Measurements from ENCODE around the gene NAE1. TPM values are rescaled to one million over a fixed set of nuclear protein-coding genes. Genes with fewer than 3 reads are reported as not detected.
A peak's percentile ranks its signal among the peaks of the same experiment; 100 is the strongest.
"Not testable (repeated sequence)": the region's sequence is repeated elsewhere in the genome, so short reads cannot be mapped to it uniquely, and the experiment has no call there.

NAE1 gene
- 10 to 100 TPM; 37.4 to 37.6 TPM for total RNA-seq
- long read RNA-seq, donor 1, transcript NAE1-201 (20 exons, 1,837 nt) = major isoform, 12 of 17 reads
- long read RNA-seq, donor 1, partial matches to known transcripts = 1 of 17 reads
- long read RNA-seq, donor 1, other reads (novel, unspliced or antisense) = 3 of 17 reads
- long read RNA-seq, donor 2, transcript NAE1-201 (20 exons, 1,837 nt) = major isoform, 54 of 70 reads
- long read RNA-seq, donor 2, partial matches to known transcripts = 2 of 70 reads
- long read RNA-seq, donor 2, other reads (novel, unspliced or antisense) = 11 of 70 reads

DNA sequence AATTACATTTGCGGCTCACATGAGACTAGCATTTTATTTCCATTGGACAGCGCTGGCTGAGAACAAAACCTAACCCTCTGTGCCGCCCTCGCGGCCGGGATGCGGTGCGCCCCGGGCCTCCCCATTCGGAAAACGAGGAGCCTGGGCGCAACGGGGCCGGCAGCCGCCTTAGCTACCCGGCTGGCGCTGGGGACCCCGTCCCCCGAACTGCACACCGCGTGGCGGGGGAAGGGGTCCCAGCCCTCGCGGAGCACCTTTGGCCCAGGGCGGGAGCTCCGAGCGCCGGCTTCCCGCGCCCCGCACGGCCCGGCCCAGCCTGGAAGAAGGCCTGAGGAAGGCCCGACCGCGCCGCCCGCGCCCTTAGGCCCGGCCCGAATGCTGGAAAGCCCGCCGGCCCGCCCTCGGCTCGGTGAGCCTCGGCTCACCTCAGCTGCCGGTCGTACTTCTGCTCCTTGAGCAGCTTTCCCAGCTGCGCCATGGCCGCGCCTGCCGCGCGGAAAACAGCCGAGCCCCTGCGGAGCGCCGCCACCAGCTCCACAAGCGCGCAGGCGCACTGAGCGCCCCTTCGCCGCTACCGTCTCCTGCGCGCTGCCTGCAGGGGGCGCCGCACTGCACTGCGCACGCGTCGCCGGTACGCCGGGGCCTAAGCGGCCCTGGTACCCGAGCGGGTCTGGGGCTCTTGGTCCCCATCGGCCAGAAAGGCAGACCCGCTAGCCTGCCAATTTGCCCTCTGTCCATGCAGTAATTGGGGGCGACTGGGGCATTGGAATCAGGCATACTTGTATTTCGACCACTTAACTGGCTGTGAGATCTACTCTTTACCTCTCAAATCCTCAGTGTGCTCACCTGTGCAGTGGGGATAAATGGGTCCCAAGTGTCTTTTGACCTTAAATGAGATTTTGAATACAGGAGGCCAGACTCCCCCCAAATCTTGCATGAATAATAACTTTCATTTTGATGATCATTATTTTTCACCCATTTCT, at the start of gene NAE1:
NAE1 (minus strand) TSS at position 555 of the 983 bp plus-strand sequence; CDS start at position 478, 77 bp downstream.
- intact Hi-C loops (cut with DNase I) = loop anchor here in 1 of 2 donors (5.0 kb wide), 1 partner anchor 37 kb away; no protein-coding TSS in a partner anchor
- DNase-seq (ENCODE audit: low spot score) = peak; percentile 96

DNA sequence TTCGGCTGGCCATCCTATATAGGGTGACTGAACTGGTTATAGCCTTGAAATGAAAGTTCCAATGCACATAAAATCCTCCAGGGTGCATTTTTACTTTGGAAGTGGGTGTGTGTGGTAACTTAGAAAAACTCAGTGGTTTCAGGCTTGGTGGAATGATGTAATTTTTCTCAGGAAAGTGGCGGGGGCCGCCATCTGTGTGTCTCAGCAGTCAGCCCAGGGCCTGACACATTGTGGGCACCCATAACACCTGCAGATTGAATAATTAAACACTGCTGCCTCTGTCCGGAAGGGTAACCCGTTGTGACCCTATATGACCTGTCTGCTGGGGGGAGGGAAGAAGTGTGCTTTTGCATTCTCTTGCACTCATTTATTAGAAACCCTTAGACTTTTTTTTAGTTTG, 47.3 kb upstream of the NAE1 start:
- intact Hi-C loops (cut with DNase I) = loop anchor here in 1 of 2 donors (10.0 kb wide), 1 partner anchor 273 kb away; the partner anchor contains the start of gene CMTM3
- DNase-seq (ENCODE audit: low spot score) = no peak

DNA sequence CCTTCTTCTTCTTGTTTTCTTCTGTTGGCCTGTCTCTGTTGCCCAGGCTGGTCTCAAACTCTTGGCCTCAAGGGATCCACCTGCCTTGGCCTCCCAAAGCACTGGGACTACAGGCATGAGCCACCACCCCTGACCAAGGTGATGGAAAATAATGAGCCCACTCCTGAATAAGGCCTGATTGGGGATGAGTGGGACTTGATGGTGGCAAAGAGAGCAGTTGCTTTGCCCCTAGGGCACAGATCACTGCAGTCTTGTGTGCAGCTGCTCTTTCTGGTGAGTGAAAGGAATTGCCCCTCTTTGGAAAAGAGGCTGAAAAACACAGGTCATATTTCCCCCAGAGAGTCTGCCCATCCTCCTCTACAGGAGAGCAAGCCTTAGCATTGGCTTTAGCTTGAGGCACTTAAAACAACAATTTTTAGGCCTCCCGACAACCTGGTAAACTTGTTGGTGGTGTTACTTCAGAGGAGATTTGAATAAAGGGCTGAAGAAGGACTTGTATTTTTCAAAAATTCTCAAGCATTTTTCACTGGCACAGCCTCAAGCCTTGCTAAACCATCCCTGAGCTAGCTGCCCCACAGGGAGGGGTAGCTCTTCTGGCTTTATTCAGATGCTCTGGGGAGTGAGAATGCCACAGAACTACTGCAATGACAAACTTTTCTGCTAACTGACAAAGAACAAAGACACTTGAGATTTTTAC, 43.5 kb upstream of the NAE1 start:
- peak; percentile 73 for DNase-seq (ENCODE audit: low spot score)
- intact Hi-C loops (cut with DNase I) = loop anchor here in 1 of 2 donors (10.0 kb wide), 1 partner anchor 269 kb away; the partner anchor contains the start of gene CMTM3

DNA sequence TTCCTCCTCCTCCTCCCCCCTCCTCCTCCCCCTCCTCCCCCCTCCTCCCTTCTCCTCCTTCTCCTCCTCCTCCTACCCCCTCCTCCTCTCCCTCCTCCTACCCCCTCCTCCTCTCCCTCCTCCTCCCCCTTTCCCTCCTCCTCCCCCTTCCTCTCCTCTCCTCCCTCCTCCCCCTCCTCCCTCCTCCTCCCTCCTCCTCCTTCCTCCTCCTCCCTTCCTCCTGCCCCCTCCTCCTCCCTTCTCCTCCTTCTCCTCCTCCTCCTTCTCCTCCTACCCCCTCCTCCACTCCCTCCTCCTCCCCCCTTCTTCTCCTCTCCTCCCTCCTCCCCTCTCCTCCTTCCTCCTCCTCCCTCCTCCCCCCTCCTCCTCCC, 42.9 kb upstream of the NAE1 start:
- intact Hi-C loops (cut with DNase I) = loop anchor here in 1 of 2 donors (2.0 to 10.0 kb wide), 2 partner anchors 269 to 449 kb away; partner anchors contain the start of gene CMTM3
- no peak for DNase-seq (ENCODE audit: low spot score)

DNA sequence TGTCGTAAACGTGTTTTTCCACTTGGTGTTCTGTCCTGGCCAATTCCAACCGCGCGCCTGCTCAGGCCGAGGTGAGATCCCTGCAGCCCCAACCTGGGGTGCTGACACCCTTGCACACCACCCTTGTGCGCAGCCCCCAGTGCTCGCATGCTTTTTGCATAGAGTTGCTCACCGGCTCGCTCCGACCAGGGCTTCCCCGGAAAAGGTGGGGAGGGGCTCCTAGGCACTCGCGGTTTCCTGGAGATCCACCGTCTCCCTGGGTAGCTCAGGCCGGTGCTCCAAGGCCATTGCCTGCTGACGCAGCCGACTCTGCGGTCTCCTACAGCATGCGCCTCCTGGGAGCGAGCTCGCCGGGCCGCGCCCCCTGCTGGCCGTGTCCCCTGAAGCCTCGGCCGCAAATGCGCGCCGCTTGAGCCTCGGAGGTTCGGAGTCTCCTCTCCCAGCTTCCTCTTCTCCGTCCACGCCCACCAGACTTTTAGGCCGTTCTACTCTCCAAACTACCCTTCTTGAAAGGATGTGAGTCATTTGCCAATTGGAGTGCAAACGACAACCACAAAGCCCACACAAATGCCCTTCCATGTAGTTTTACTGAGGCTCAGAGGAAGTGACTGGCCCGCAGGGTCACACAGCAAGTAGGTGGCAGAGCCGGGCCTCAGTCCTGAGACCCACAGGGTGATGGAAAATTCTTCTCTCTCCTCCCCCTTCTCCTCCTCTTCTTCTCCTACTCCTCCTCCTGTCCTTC, 42.3 kb upstream of the NAE1 start:
- DNase-seq (ENCODE audit: low spot score) = peak; percentile 98
- intact Hi-C loops (cut with DNase I) = loop anchor here in 1 of 2 donors (2.0 to 10.0 kb wide), 2 partner anchors 268 to 448 kb away; partner anchors contain the start of gene CMTM3

DNA sequence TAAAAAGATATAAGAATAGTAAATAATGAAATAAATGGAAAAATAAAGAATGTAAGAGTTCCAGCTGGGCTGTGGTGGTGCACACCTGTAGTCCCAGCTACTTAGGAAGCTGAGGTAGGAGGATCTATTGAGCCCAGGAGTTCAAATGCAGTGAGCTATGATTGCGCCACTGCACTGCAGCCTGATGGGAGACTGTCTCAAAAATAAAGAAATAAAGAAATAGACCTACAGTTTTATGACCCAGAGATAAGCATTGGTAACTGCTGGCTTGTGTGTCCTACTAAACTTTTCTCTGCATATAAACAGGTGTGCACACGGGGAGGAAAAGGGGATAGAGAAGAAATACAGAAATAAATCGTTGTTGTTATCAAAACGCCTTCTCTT, 41.8 kb upstream of the NAE1 start:
- no peak for DNase-seq (ENCODE audit: low spot score)
- intact Hi-C loops (cut with DNase I) = loop anchor here in 1 of 2 donors (2.0 to 10.0 kb wide), 2 partner anchors 268 to 448 kb away; partner anchors contain the start of gene CMTM3

DNA sequence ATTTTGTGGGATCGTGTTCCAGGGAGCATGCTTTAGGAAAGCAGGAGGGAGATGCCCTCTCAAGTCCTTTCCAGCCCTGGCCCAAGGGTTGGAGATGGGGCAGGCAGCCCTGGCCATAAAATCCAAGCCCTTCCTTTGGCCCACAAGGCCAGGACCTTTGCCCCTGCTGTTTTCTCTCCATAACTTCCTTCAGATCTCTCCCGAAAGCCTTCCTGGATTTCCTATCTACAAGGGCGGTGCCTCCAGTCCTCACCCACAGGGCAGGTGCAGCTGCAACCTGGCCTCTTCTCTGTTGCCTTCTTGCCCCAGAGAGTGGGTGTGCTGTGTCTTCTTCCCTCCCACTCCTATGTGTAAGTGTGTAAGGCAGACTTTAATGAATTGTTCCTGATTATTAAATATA, 41.1 kb upstream of the NAE1 start:
- intact Hi-C loops (cut with DNase I) = loop anchor here in 1 of 2 donors (2.0 to 10.0 kb wide), 2 partner anchors 267 to 447 kb away; partner anchors contain the start of gene CMTM3
- DNase-seq (ENCODE audit: low spot score) = peak; percentile 37

DNA sequence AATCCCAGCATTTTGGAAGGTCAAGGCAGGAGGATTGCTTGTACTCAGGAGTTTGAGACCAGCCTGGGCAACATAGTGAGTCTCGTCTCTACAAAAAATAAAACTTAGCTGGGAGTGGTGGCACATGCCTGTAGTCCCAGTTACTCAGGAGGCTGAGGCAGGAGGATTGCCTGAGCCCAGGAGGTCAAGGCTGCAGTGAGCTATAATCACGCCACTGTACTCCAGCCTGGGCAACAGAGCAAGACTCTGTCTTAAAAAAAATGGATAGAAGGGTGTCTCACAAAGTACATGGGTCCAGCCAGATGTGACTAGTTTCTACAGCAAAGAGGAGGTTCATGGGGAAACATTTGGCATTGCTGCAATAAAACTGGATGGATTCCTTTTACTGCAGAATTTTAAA, 40.6 kb upstream of the NAE1 start:
- intact Hi-C loops (cut with DNase I) = loop anchor here in 1 of 2 donors (10.0 kb wide), 1 partner anchor 267 kb away; the partner anchor contains the start of gene CMTM3
- not testable (repeated sequence) for DNase-seq (ENCODE audit: low spot score)

DNA sequence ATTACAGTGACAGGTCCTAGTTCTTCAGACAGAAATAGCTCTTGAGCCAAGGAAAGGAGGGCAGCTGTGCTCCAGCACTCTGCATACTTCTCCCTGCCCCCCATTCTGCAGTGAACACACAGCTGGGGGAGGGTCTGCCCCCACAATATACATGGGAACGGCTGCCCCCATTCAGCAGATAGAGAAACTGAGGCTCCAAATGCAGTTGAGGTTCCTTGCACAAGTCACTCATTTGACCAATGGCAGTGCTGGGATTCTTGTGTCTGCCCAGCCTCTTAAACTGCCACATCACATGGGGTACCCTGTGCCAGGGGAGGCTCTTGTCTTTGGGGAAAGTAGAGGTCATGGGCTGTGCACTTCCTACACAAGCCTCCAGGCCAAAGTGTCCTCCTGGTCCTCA, 38.6 kb upstream of the NAE1 start:
- intact Hi-C loops (cut with DNase I) = loop anchor here in 1 of 2 donors (5.0 kb wide), 2 partner anchors 37 to 262 kb away; partner anchors contain the start of gene NAE1
- no peak for DNase-seq (ENCODE audit: low spot score)

DNA sequence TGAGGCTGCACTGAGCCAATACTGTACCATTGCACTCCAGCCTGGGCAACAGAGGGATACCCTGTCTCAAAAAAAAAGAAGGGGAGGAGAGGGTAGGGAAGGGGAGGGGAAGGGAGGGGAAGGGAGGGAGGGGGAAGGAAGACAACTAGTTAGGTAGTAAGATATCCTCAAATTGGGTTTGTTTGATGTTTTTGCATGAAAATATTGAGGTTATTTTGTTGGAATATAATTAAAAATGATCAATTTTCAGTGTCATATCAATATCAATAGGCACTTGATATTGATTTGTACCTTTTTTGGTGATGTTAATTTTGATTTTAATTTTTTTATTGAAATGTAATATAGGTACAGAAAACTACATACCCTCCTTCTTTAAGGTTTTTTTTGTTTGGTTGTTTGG, 32.9 kb upstream of the NAE1 start:
- intact Hi-C loops (cut with DNase I) = no loop called here
- DNase-seq (ENCODE audit: low spot score) = no peak

DNA sequence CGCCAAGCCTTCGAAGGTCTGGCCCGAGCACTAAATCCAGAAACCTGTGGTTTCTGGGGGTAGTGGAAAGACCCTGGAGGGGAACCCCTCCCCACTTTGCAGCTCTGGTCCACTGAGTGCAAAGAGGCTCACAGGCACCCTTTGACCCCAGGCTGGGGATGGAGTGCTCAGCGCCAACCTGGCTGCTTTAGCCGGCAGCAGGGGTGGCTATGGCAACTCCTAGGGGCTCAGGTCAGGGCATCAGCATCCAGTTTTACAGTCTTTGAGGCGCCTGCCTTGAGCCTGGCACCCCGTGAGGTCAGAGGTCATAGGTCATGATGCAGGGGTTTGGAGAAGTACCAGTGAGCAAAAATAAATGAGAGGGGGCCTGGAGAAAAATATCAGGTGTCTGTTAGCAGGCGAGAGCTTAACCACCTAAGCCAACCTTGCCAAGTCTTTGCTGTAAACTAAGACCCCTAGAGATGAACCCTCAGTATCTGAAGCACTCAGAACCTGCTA, 31.3 kb upstream of the NAE1 start:
- no peak for DNase-seq (ENCODE audit: low spot score)
- intact Hi-C loops (cut with DNase I) = no loop called here

DNA sequence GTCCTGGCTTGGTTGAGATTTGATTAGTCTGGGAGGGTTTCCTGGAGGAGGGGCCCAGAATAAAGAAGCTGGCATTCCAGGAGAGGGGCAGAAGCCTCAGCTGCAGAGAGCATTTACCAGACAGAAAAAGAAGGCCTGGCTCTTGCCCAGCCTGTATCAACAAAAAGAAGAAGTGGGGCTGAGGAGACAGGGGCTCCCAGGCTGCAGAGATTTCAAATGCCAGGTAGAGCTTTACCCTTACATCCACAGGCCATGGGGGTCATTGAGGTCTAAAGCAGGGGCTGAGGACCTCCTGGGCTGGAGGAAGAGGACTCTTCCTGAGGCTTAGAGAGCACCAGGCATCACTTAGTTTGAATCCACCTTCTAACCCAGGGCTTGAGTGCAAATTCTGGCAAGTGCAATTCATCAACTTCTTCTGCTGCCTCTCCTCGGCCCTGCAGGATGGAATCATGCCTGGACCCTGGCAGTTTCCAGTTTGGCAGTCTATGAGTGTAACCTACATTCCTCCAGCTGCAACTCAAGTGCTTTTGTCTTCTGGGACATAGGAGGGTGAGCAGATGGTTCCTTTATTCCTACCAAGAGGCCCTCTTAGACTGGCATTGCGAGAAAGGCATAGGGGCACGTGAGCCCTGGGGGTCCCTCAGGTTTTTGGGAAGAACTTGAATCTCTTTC, 28.8 kb upstream of the NAE1 start:
- intact Hi-C loops (cut with DNase I) = loop anchor here in 1 of 2 donors (10.0 kb wide), 1 partner anchor 125 kb away; no protein-coding TSS in a partner anchor
- DNase-seq (ENCODE audit: low spot score) = peak; percentile 24

DNA sequence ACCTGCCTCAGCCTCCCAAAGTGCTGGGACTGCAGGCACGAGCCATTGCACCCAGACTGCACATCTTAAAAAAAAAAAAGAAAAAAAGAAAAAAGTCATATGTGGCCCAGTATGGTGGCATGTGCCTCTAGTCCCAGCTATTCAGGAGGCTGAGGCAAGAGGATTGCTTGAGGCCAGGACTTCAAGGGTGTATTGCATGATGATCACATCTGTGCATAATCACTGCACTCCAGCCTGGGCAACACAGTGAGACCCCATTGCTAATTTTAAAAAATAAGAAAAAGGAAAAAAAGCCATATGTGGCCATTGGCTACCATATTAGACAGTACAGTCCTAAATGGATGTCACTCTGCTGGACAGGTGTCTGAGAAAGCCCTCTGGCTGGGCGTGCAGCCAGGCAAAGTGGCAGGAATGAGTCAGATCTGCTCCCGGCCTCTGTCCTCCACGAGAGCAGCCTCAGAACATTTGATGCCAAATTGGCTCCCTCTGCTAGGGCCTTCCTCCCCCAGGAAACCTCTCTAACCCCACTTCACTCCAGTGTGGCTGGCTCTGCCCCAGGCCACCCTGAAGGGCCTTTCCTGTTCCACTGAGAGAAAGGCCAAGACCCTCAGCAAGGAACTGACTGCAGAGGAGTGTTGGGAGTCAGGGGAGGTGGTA, 28.1 kb upstream of the NAE1 start:
- peak; percentile 76 for DNase-seq (ENCODE audit: low spot score)
- intact Hi-C loops (cut with DNase I) = loop anchor here in 1 of 2 donors (10.0 kb wide), 1 partner anchor 124 kb away; no protein-coding TSS in a partner anchor

DNA sequence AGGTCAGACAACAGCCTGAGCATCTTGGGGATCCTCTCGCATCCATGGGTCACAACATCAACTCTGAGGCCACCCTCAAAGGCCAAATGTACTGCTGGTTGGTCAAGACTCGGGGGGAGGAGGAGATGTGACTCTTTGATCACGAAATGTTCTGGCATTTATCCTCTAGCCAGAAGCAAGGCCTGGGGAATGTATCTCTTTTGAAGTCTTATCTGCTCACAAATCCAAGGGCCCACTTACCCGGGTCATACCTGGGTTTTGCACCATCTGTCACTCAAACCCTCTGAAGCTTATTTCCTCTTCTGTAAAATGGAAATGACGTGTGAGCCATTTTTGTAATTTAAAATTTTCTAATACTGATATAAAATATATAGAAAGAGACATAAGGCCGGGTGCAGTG, 26.7 kb upstream of the NAE1 start:
- no peak for DNase-seq (ENCODE audit: low spot score)

DNA sequence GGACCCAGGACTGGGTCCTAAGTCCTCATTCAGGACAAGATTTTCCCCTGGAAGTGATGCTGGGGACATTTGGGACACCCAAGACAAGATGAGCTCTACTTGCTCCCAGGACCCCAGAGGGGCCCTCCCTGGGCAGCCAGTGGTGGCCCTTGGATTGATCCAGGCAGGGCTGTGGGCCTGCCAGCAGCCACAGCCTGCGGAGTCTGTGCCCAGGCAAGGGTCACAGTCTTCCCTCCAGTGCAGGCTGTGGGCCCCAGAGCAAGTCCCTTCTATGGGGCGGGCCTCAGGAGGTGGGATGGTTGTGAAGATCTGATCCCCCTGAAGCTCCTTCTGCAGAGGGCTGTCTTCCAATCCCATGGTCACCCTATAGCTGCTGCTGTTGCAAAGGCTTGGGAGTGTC, 26.0 kb upstream of the NAE1 start:
- peak; percentile 68 for DNase-seq (ENCODE audit: low spot score)
- intact Hi-C loops (cut with DNase I) = loop anchor here in 1 of 2 donors (10.0 kb wide), 1 partner anchor 122 kb away; no protein-coding TSS in a partner anchor

More for the DNA sequence above, 26.7 kb upstream of the NAE1 start:
- intact Hi-C loops (cut with DNase I) = loop anchor here in 1 of 2 donors (10.0 kb wide), 1 partner anchor 123 kb away; no protein-coding TSS in a partner anchor

DNA sequence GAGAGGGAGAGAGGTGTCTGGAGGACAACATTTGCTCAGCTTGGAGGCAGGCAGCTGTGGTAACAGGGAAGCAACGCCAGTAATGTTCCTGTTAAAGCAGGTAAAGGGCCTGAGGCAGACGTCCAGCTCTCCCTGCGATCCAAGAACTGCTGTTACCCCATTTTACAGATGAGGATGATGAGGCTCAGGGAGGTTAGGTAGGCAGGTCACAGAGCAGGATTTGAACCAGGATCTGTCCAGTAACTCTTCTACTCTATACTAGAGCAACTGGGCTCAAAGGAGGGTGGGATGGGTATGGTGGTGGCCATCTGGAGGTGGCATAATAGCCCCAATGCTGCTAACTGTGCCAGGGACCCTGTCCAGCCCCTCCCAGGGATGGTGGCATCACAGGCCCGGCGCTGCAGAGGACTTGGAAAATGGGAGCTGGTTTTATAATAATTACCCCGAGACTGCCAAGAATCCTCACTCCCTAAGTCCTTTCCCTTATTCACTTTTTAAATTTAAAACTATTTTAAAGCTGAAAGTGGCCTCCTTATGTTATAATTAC, 25.5 kb upstream of the NAE1 start:
- intact Hi-C loops (cut with DNase I) = loop anchor here in 1 of 2 donors (10.0 kb wide), 1 partner anchor 121 kb away; no protein-coding TSS in a partner anchor
- DNase-seq (ENCODE audit: low spot score) = peak; percentile 58
